Measurements from ENCODE around the gene MCAT.

GRCh38 chr22:43162412-43163150 lies 19.4 kb upstream of the MCAT start:
- TF ChIP-seq CTCF (IDR thresholded peaks at IDR 0.05) (no peak), POLR2A (IDR thresholded peaks at IDR 0.05) (no peak)
